GM18870 (cell line): ENCODE measurements around the gene PDCD6IP.
"Not testable (repeated sequence)": the region's sequence is repeated elsewhere in the genome, so short reads cannot be mapped to it uniquely, and the experiment has no call there.

Experiments
- ATAC-seq: cut with Tn5 transposase; IDR thresholded peaks from one replicate; pipeline ENCODE4 v1.9.1; 2021; ENCODE audit warnings: moderate library complexity; ENCODE audit not compliant: unreplicated experiment

Gene PDCD6IP

DNA sequence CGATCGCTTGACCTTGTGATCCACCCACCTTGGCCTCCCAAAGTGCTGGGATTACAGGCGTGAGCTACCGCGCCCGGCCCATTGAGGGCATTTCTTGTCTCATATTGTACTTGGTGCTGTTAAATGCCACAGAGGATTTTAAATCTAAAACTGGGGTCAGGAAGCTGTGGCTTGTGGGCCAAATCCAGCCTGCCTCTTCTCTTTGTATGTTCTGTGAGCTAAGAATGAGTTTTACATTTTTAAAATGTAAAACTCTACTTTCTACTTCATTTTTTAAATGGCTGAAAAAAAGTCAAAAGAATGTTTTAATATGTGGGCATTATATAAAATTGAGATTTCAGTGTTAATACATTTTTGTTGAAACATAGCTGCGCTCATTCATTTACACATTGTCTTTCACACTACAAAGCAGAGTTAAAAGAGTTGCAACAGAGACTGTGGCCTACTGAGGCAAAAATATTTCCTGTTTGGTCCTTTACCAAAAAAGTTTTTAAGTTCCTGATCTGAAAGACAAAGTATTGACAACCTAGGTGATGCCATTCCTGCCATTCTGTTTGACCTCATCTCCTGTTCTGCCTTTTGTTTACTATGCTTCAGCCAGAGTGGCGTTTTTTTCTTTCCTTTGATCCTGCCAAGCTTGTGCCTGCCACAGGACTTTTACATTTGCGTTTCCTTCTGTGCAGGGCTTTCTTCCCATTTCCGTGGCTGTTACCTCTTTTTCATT lies 50.4 kb downstream of the PDCD6IP start:
- ATAC-seq = no peak

DNA sequence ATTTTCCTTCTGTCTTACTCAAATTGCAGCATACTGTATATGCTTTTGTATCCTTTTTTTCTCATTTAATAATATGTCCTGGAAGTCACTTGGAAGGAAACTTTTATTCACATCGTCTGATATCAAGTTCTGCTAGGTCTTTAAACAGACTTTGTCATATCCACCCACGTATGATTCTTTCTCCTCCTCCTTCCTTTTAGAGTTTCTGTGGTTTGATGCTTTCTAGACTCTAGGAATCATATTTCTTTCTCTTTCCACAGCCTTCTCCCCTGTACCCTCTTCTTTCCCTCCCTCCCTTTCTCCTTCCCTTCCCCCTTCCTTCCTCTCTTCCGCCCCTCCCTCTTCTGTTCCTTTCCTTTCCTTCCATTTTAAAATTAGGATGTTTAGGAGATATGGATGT lies 52.2 kb downstream of the PDCD6IP start:
- not testable (repeated sequence) for ATAC-seq

DNA sequence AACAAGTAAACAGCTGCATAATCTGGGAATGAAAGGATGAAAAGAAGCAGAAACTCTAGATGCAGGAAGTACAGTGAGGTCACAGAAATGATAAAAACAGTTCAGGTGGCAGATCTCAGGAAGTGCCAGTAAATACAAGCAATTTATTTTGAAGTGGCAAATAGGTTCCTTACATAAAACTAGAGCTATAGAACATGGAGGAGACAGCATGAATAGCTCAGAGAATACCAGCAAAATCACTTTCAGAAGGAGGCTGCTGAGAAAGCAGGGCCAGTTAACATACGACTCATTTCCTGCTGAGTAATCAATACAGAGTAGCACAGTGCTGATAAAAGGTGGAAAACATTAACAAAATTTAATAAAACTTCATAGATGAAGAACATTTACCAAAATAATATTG lies 57.0 kb downstream of the PDCD6IP start:
- not testable (repeated sequence) for ATAC-seq

DNA sequence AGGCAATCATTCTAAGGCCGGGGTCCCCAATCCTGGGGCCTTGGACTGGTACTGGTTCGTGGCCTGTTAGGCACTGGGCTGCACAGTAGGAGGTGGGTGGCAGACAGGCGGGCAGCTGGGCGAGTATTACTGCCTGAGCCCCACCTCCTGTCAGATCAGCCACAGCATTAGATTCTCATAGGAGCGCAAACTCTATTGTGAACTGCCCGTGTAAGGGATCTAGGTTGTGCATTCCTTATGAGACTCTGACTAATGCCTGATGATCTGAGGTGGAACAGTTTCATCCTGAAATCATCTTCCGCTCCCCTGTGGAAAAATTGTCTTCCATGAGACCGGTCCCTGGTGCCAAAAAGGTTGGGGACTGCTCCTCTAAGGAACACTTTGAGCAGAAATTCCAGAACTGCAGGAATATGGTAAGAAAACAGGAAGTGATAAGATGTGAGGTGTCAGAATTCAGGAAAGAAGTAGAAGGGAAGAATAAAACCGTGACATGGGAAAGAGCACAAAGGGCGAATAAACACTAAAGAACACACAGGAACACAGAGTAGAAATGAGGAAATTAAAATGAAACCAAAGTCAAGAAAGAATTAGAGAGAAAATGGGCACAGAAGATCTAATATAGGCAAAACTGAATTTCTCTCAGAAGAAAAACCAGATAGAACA lies 57.6 kb downstream of the PDCD6IP start:
- no peak for ATAC-seq

DNA sequence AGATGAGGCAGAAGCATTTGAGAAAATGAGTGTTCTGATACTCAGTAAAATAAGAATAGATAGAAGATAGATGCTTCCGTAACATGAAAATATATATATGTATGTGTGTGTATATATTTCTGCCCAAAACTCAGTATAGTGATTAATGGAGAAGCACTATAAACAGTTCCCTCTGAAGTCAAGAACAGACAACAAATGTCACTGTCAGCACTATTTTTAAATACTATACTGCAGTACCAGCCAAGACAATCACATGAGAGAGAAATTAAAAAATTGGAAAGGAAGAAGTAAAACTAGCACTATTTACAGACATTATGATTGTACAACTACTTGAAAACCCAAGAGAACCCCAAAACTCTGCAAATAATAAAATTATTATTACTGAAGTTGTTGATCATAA lies 59.3 kb downstream of the PDCD6IP start:
- ATAC-seq = not testable (repeated sequence)

DNA sequence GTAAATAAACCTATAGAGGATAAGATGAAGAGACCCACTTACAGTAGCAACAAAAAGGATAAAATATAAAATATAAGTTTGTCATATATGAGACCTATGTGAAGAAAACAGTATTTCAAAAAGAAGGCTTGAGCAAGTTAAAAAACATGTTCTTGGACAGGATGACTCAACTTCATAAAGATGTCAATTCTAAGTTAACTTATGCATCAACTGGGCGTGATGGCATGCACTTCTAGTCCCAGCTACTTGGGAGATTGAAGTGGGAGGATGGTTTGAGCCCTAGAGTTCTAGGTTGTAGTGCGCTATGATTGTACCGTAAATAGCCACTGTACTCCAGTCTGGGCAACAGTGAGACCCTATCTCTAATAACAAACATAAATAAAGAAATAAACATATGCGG lies 59.7 kb downstream of the PDCD6IP start:
- no peak for ATAC-seq

DNA sequence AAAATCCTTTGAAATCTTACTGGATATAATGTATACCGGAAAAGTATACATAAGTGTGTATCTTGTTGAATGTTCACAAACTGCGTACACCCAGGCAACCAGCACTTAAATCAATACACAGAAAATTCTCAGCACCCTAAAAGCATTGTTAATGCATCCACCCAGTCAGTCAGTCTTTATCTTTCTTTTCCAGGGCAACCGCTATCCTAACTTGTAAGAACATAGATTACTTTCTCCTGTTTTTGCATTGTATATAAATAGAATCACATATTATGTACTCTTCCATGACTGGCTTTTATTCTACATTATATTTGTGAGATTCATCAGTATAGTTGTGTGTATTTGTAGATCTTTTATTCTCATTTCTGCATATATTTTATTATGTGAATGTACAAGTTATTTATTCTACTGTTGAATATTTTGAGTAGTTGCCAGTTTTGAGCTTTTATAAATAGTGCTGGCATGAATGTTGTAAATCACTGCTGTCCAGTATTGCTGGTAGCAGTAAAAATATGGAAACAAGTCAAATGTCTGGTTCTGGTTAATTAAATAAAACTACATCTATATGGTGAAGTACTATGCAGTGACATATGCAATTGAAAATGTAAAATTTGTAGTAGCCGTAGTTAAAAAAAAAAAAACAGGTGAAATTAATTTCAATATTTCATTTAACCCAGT lies 62.1 kb downstream of the PDCD6IP start:
- ATAC-seq = no peak

DNA sequence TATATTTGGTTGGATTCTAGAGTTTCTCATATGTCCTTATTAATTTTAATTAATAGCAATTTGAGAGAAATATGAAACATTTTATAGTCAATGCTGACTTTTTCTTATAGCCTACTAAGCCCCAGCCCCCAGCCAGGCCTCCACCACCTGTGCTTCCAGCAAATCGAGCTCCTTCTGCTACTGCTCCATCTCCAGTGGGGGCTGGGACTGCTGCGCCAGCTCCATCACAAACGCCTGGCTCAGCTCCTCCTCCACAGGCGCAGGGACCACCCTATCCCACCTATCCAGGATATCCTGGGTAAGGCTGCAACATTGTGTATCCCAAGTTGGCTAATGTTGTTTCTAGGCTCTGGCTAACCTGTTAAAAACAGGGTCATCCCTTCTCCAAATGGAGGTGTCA lies 66.7 kb downstream of the PDCD6IP start:
- no peak for ATAC-seq

DNA sequence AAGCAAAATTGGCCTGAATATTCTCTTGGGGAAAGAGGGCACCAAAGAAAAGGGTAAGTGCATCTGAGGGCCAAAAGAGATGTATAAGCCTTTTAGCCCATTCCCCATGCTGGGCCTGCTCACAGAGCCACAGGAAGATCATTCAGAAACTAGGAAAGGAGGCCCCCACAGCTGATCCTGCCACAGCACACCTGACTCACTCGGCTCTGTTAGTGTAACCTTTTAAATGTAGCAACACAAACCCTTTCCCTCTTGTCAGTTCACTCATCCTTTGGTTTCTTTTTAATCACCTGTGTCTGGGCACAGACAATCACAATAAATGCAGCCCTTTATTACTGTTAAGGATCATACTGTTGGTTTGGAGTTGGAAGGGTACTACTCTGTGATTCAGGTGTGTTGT lies 69.9 kb downstream of the PDCD6IP start:
- no peak for ATAC-seq

DNA sequence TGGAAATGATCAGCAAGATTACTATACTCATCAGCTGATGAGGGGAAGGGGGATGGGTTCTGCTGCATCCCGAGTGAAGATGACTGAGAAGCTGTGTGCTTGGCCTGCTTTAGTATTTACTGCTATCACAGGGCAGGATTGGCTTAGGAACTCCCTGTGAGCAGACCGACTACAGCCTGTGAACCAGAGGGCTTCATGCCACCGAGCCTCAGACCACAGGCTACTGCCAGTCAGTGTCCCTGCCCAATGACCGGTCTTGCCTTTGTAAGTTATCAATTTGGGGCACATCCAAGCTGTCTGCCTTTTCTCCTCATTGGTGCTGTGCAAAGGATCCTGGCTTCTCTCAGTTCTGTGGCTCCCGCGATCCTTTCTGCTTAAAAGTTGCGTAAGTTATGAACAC lies 71.5 kb downstream of the PDCD6IP start:
- ATAC-seq = no peak

DNA sequence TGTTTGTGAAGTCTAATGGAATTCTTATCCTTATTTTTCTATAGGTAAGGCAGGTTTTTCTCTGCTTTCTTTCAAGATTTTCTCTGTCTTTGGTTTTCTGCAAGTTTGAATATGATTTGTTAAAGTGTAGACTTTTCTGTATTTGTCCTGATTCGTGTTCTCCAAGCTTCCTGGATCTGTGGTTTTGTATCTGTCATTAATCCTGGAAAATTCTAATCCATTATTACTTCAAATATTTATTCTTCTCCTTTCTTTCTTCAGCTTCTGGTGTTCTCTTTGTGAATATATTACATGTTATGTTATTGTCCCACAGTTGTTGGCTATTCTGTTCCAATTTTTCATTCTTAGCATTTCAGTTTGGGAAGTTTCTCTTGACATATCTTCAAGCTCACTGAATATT lies 76.4 kb downstream of the PDCD6IP start:
- ATAC-seq = no peak

DNA sequence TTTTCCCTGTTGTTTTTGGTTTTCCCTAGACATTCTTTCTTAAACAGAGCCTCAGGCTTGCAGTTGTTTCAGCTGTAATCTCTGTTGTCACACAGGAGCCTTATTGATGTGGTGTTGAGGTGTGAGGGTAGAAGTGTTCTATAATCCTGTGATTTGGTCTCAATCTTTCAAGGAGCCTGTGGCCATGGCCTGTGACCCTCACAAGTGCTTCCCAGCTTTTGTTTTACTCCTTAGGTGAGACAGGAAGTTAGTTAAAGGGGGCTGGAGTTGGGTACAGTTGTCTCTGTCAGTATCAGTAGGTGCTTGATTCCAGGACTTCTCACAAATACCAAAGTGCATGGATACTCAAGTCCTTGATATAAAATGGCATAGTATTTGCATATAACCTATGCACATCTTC lies 77.2 kb downstream of the PDCD6IP start:
- no peak for ATAC-seq

DNA sequence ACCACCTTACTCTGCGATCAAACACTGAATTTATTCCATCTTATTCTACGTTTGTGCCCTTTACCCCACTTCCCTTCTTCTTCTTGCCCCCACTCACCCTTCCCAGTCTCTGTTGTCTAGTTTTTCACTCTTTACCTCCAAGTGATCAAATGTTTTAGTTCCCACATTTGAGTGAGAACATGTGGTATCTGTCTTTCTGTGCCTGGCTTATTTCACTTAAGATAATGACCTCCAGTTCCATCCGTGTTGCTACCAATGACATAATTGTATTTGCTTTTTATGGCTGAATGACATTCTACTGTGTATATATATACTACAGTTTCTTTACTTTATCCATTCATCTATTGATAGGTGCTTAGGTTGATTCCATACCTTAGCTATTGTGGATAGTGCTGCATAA lies 78.8 kb downstream of the PDCD6IP start:
- no peak for ATAC-seq

DNA sequence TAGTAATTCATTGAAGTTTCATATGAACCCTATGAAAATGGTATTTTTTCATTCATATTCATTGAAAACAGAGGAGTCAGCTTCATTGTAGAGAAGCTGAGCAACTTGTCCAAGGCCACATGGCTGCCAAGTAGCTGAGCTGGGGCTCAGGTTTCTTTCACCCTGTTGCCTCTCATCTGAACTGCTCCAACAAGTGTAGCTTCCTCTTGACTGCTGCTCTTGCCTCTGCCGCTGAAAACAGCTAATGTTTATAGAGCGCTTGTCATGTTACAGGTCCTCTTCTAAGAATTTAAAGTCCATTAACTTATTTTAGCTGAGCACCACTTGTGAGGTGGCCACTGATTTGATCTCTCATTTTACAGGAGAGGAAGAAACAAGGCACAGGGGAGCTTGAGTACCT lies 81.1 kb downstream of the PDCD6IP start:
- ATAC-seq = no peak

DNA sequence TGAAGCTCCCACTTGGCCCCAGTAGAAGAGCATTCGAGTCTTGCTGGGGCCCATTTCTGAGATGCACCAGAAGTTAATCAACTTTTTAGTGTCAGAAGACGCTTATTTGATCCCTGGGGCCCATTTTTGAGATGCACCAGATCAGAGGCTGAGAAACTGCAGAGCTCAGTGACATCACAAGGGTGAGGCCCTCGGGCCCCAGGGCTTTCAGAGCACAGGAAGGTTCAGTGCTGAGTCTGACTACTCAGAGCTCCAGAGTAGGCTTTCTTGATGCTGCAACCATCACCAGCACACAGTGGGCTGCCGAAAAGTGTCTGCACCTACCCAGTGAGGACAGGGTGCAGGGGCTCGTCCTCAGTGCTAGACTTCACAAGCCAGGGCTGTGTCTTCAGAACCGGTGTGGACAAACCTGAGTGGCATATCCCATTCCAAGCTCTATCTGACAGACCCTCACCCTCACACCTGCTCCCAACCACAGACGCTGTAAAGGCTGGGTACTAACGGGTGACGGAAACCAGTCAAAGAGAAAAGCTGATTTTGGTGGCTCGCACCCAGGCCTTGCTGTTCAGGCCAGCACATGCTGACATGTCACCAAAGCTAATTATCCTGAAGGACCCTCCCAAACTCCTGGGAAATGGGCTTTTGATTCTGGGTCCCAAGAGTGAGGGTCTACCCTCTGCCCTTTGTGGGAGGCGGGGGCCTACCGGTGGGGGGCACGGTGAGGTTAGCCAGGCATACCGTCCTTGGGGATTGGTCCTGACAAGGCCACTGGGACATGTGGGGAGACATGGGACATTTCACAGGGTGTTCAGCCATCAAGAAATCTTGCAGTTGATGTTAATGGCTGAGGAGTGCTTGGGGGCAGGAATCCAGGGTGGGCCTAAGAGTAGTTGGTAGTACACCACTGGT lies 83.0 kb downstream of the PDCD6IP start:
- no peak for ATAC-seq

DNA sequence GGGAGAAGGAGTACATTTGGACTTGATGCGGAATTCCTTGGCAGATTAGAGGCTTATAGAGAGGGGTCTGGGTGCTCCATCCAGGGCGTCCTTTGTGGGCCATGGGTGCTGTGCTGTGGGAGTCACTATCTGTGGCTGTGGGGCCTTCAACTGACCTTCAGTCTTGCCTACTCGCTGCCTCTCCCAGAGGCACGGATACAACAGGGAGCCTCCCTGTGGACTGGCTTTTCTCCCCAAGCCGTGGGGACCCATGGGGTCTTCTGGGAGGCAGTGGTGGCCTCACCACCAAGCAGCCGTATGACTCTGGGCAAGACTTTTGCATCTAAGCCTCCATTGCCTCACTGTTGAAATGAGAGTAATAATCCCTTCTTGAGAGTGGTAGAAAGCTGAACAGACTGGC lies 83.9 kb downstream of the PDCD6IP start:
- no peak for ATAC-seq

DNA sequence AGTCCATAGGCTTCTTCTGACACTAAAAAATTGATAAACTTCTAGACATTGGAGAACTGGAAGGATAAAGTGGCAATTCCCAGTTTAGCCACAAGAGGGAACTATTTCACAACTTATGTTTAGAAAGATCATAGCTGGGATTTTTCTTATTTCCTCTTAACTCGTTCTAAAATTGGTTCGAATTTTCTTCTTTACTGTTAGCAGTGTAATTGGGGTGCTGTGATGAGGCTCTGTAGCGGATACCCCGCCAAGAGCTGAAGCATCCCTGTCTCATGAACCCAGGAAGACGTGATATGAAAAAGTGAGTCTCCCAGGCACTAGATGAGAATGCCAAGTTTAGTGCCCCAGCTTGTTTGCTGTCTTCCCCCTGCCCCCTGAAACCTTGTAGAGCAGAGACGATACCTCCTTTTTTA lies 85.1 kb downstream of the PDCD6IP start:
- ATAC-seq = no peak

DNA sequence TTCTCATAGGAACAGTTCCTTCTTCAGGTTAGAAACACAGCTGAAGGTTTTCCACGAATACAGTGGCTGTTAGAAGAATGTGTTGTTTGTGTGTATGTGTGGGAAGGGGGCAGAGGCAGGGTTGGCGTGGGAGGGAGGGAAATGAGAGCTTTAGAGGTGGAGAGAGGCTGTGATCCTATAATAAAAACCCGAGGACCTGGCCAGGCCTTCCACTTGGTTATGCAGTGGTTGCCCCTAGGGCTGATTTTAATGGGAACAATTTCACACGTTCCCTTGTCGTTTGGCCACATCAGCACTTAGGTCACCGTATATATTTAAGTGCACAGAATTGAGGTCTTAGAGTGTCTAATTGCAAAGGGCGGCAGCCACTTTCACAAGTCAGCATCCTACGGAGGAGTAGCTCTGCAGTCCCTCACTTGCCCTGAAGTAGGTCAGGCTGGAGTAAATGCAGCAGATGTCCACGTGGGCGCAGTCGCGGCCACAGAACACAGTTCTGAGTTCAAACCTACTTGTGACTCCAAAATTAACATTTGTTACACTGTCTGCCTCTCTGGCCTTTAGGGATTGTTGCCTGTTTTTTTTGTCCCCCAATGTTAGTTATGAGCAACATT lies 85.6 kb downstream of the PDCD6IP start:
- ATAC-seq = no peak

DNA sequence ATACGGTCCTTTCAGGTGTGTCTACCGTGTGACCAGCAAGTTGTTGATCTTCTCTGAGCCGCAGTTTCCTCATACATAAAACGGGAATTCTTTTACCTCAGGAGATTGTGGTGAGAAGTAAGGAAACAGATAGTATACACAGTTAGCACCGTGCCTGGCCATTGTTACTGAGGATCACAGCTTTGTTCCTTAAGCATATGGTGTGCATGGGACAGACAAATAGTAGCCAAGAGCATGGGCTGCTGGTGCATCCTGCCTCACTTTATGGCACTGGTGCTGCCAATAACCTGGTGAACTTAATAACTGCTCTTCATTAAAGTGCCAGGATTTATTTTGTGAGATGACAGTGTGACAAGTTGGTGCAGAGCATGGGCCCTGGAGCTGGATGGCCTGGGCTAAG lies 86.3 kb downstream of the PDCD6IP start:
- no peak for ATAC-seq

DNA sequence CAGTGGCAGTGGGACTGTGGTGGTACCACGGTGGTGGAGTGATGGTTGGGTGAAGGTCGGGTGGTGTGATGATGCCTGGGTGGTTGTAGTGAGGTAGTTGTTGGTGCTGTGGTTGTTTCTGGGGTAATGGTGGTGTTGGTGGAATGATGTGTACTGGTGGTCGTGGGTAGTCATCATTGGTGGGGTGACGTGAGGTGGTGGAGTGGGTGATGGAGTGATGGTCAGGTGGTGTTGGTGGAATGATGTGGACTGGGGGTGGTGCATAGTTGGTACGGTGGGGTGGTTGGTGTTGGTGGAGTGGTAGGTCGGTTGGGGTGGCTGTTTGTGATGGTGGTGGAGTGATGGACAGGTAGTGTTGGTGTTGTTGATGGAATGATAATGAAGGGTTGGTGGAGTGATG lies 87.1 kb downstream of the PDCD6IP start:
- ATAC-seq = no peak

DNA sequence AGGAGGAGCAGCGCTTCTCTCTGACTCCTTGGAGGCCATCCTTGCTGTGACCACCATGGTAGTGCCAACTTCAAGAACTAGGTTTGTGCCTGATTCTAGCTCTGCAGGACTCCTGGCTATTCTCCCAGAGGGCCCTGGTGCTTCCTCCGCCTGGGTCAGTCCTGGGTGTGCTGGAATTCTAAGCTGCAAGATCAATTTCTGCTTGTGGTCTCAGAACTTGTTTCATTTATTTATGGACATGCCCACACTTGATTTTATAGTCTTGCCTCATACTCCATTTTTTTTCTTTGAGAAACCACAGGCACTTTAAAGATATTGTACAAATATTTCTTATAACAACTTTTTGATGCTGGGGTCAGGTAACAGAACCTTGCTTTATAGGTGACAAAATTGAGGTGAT lies 87.6 kb downstream of the PDCD6IP start:
- no peak for ATAC-seq
